H9 (cell line): Measurements from ENCODE around the gene ANGEL2. TPM values are rescaled to one million over a fixed set of nuclear protein-coding genes. Genes with fewer than 3 reads are reported as not detected.

Experiments used
- DNase-seq: peaks from one replicate; pipeline ENCODE4 v3.0.0-alpha.2; 2017
- H2AFZ ChIP-seq: one replicate; pipeline ENCODE4 v1.6.1; 2013; ENCODE audit warnings: mild to moderate bottlenecking, low read length, control low read depth, moderate library complexity
- H2AK5ac ChIP-seq: 2 replicates; pipeline ENCODE4 v1.6.1; 2013; ENCODE audit warnings: low read length, control low read depth, mixed read lengths; ENCODE audit not compliant: insufficient read length
- H2BK120ac ChIP-seq: one replicate; pipeline ENCODE4 v1.6.1; 2013; ENCODE audit warnings: low read depth, mild to moderate bottlenecking, low read length, control low read depth, inconsistent platforms; ENCODE audit not compliant: poor library complexity, severe bottlenecking
- H2BK12ac ChIP-seq: 2 replicates; pipeline ENCODE4 v1.6.1; 2013; ENCODE audit warnings: low read length, control low read depth, mixed read lengths, low read depth; ENCODE audit not compliant: insufficient read length
- H2BK15ac ChIP-seq: 2 replicates; pipeline ENCODE4 v1.6.1; 2013; ENCODE audit warnings: low read depth, low read length, control low read depth
- H2BK20ac ChIP-seq: one replicate; pipeline ENCODE4 v1.6.1; 2013; ENCODE audit warnings: low read depth, mild to moderate bottlenecking, low read length, control low read depth, inconsistent platforms; ENCODE audit not compliant: poor library complexity, severe bottlenecking
- H2BK5ac ChIP-seq: 2 replicates; pipeline ENCODE4 v1.6.1; 2013; ENCODE audit warnings: low read length, control low read depth, mixed read lengths; ENCODE audit not compliant: insufficient read length
- H3K14ac ChIP-seq: 2 replicates; pipeline ENCODE4 v1.6.1; 2013; ENCODE audit warnings: low read length, control low read depth; ENCODE audit not compliant: insufficient read depth
- H3K18ac ChIP-seq: 2 replicates; pipeline ENCODE4 v1.6.1; 2013; ENCODE audit warnings: low read depth, mild to moderate bottlenecking, mixed read lengths, low read length, control low read depth; ENCODE audit not compliant: insufficient read length
- H3K23ac ChIP-seq: 2 replicates; pipeline ENCODE4 v1.6.1; 2013; ENCODE audit warnings: low read length, control low read depth, mixed read lengths, low read depth; ENCODE audit not compliant: insufficient read length
- H3K23me2 ChIP-seq: 2 replicates; pipeline ENCODE4 v1.6.1; 2013; ENCODE audit warnings: low read depth, mild to moderate bottlenecking, mixed read lengths, low read length, control low read depth; ENCODE audit not compliant: insufficient read length, poor library complexity, severe bottlenecking
- H3K27ac ChIP-seq: 2 replicates; pipeline ENCODE4 v1.5.1; 2013; ENCODE audit warnings: low read length, control low read depth, mixed read lengths, low read depth; ENCODE audit not compliant: insufficient read length
- H3K27me3 ChIP-seq: 2 replicates; pipeline ENCODE4 v1.6.1; 2013; ENCODE audit warnings: low read length, control low read depth, inconsistent platforms; ENCODE audit not compliant: insufficient read depth
- H3K4ac ChIP-seq: 2 replicates; pipeline ENCODE4 v1.6.1; 2013; ENCODE audit warnings: low read depth, mild to moderate bottlenecking, control low read depth, inconsistent platforms, low read length, moderate library complexity
- H3K4me1 ChIP-seq: 2 replicates; pipeline ENCODE4 v1.6.1; 2013; ENCODE audit warnings: low read length, control low read depth, inconsistent platforms; ENCODE audit not compliant: insufficient read depth
- H3K4me2 ChIP-seq: 2 replicates; pipeline ENCODE4 v1.6.1; 2013; ENCODE audit warnings: low read length, control low read depth, mixed read lengths; ENCODE audit not compliant: insufficient read length, insufficient read depth
- H3K56ac ChIP-seq: 2 replicates; pipeline ENCODE4 v1.6.1; 2013; ENCODE audit warnings: low read depth, mild to moderate bottlenecking, mixed read lengths, low read length, control low read depth; ENCODE audit not compliant: insufficient read length
- H3K79me1 ChIP-seq: 2 replicates; pipeline ENCODE4 v1.6.1; 2013; ENCODE audit warnings: low read depth, mild to moderate bottlenecking, moderate library complexity, low read length, control low read depth, inconsistent platforms; ENCODE audit not compliant: insufficient read depth, poor library complexity, severe bottlenecking
- H3K79me2 ChIP-seq: 2 replicates; pipeline ENCODE4 v1.6.1; 2013; ENCODE audit warnings: low read length, control low read depth, inconsistent platforms; ENCODE audit not compliant: insufficient read depth
- H3K9ac ChIP-seq: 2 replicates; pipeline ENCODE4 v1.6.1; 2013; ENCODE audit warnings: low read length, control low read depth, mixed read lengths; ENCODE audit not compliant: insufficient read length; ENCODE audit errors: extremely low read depth
- H3K9me3 ChIP-seq: one replicate; pipeline ENCODE4 v1.6.1; 2013; ENCODE audit warnings: low read depth, low read length, inconsistent platforms; ENCODE audit not compliant: control insufficient read depth
- H3T11ph ChIP-seq: one replicate; pipeline ENCODE4 v1.6.1; 2013; ENCODE audit warnings: mild to moderate bottlenecking, low read length, control low read depth, inconsistent platforms
- H4K20me1 ChIP-seq: one replicate; pipeline ENCODE4 v1.6.1; 2013; ENCODE audit not compliant: control insufficient read depth, insufficient read length, insufficient read depth
- H4K5ac ChIP-seq: 2 replicates; pipeline ENCODE4 v1.6.1; 2013; ENCODE audit warnings: low read depth, mild to moderate bottlenecking, mixed read lengths, low read length, control low read depth; ENCODE audit not compliant: insufficient read length
- H4K8ac ChIP-seq: replicated peaks from 2 replicates; pipeline ENCODE4 v1.6.1; 2013; ENCODE audit warnings: low read length, control low read depth, mixed read lengths, low read depth; ENCODE audit not compliant: insufficient read length
- H4K91ac ChIP-seq: 2 replicates; pipeline ENCODE4 v1.6.1; 2013; ENCODE audit warnings: low read depth, mild to moderate bottlenecking, moderate library complexity, mixed read lengths, low read length, control low read depth; ENCODE audit not compliant: insufficient read length
- H3K27ac Mint-ChIP-seq, 3 experiments: 2 replicates in 2 of 3; 3 replicates in 1 of 3; pipeline ENCODE4 v1.8.0; 2020 to 2021; ENCODE audit warnings: mixed read lengths in 3 of 3, mild to moderate bottlenecking in 1 of 3, moderate library complexity in 1 of 3
- H3K27me3 Mint-ChIP-seq: 2 replicates; pipeline ENCODE4 v1.8.0; 2021; ENCODE audit warnings: low read depth, mild to moderate bottlenecking, moderate library complexity, mixed read lengths
- H3K36me3 Mint-ChIP-seq, 3 experiments: 2 replicates in 2 of 3; 3 replicates in 1 of 3; pipeline ENCODE4 v1.8.0; 2020 to 2021; ENCODE audit warnings: low read depth in 3 of 3, mixed read lengths in 3 of 3; ENCODE audit not compliant: insufficient read depth in 1 of 3
- H3K4me1 Mint-ChIP-seq, 2 experiments: 2 replicates each; pipeline ENCODE4 v1.8.0; 2020; ENCODE audit warnings: mixed read lengths in 2 of 2
- H3K4me3 Mint-ChIP-seq, 2 experiments: 2 replicates in 1 of 2; 3 replicates in 1 of 2; pipeline ENCODE4 v1.8.0; 2020 to 2021; ENCODE audit warnings: mild to moderate bottlenecking in 2 of 2, mixed read lengths in 2 of 2, moderate library complexity in 1 of 2
- H3K9me3 Mint-ChIP-seq, 2 experiments: 2 replicates in 1 of 2; 3 replicates in 1 of 2; pipeline ENCODE4 v1.8.0; 2020; ENCODE audit warnings: mild to moderate bottlenecking in 2 of 2, mixed read lengths in 2 of 2, moderate library complexity in 1 of 2
- CTCF ChIP-seq: fragments of 200-600 bp; sonication (generic); conservative IDR thresholded peaks from 3 replicates; pipeline ENCODE4 v1.8.0; 2021; ENCODE audit warnings: antibody characterized with exemption, mild to moderate bottlenecking
- WGBS: extraction: QIAGEN DNeasy Blood & Tissue Kit; methylation state at CpG from one replicate; pipeline ENCODE4 v1.1.7; 2013; ENCODE audit warnings: missing lambda C conversion rate, low lambda C conversion rate, mixed read lengths; ENCODE audit not compliant: insufficient read length; ENCODE audit errors: extremely low coverage; 5-methylcytosine and 5-hydroxymethylcytosine counted together
- total RNA-seq: library from RNA; stranded (reverse); gene quantifications from 2 replicates; pipeline ENCODE4 v1.2.1, GENCODE V29; 2021

The ANGEL2 gene
- total RNA-seq, 1 experiment from 2014 or later: 47.8 TPM

DNA sequence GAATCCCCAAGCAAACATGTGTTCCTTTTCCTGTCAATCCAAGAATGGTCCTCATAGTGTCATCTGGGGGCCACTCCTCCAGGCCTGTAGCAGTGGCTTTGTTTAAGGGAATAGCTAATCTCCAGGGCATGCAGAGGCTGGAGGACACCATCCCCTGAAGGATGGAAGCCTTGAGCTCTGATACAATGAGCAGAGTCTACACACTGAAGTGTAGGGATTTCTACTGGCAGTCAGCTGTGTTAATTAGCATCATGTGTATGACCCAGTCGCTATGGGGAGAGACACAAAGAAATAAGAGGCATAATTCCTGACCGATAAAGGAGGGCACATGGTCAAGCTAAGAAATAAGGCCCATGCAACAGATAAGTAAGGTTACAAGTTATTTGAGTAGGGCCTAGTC, 29.1 kb downstream of the ANGEL2 start:
- Mint-ChIP-seq H3K27ac (peak overlapping the region in 2 of 3 experiments; percentile 2 to 22; a peak in 3 of 7 replicates), H3K4me1 (peaks cover 6 to 16% of the 10 kb centered on the region in 2 experiments), H3K4me3 (no peak overlapping the region), H3K36me3 (peaks cover 46 to 80% (median 52%) of the 10 kb centered on the region in 3 experiments; a peak in 6 of 7 replicates), H3K9me3 (no peaks in the 10 kb centered on the region), H3K27me3 (no peaks in the 10 kb centered on the region)
- no CpG with 5 or more reads among the region's 2 CpGs for WGBS
- no peak overlapping the region for H2BK12ac ChIP-seq
- no peak overlapping the region for H3T11ph ChIP-seq
- H4K5ac ChIP-seq: no peak overlapping the region
- TF ChIP-seq CTCF: no peak
- H3K9ac ChIP-seq: no peak overlapping the region
- H3K23me2 ChIP-seq: no peaks in the 10 kb centered on the region
- H3K23ac ChIP-seq: no peak overlapping the region
- H3K27ac ChIP-seq: no peak overlapping the region
- no peak overlapping the region for H3K4me2 ChIP-seq
- H4K20me1 ChIP-seq: no peaks in the 10 kb centered on the region
- no peak overlapping the region for H2BK120ac ChIP-seq
- H3K4ac ChIP-seq: no peak overlapping the region
- no peak overlapping the region for H3K14ac ChIP-seq
- H3K79me1 ChIP-seq: no peaks in the 10 kb centered on the region
- H4K91ac ChIP-seq: no peak overlapping the region
- H3K56ac ChIP-seq: no peak overlapping the region
- no peak overlapping the region for H3K18ac ChIP-seq
- H2BK20ac ChIP-seq: no peak overlapping the region
- H2BK5ac ChIP-seq: no peak overlapping the region
- no peaks in the 10 kb centered on the region for H3K9me3 ChIP-seq
- H3K4me1 ChIP-seq: peaks cover 2% of the 10 kb centered on the region; the same call in 1 of the 2 replicates
- DNase-seq: no peak
- no peak overlapping the region for H2AK5ac ChIP-seq
- H2BK15ac ChIP-seq: no peak overlapping the region
- H3K27me3 ChIP-seq: no peaks in the 10 kb centered on the region
- no peak overlapping the region for H4K8ac ChIP-seq
- no peaks in the 10 kb centered on the region for H3K79me2 ChIP-seq
- no peak overlapping the region for H2AFZ ChIP-seq
